Glomerular visceral epithelial cell (primary cell): ENCODE results near the gene TMEM107.
A peak's percentile ranks its signal among the peaks of the same experiment; 100 is the strongest.

Experiments
- DNase-seq: peaks from one replicate; pipeline ENCODE4 v3.0.0-alpha.2; 2016; ENCODE audit errors: extremely low spot score

The TMEM107 gene

DNA sequence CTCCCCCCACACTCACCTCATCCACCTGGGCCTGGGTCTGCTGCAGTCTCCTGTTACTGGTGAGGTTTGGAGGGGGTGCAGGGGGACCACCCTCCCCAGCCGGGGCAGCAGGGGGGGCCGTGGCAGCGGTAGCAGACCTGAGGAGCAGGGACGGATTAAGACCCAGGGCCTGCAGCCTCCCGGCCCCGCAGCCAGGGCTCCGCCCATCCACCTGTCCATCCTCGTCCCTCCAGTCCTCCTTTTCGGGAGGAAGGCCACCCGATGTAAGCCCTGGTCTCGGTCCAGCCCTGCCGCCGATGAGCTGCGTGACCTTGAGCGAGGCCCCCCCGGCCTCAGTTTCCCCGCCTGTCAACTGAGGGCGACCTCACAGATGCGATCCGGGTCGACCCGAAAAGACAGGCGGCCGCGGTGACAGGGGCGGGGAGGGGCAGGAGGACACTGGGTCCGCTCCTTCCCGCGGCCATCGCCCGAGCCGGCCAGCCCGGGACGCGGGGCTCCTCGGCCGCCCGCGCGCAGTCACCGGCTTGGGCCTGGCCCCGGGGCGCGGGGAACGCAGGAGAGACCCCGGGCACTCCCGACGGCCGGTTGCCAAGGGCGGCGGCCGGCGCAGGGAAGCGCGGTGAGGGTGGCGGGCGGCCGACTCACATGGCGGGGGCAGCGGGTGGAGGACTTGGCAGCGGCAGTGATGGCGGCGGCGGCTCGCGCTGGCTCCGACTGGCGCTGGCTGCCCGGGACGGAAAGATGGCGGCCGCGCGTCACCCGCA, 13.8 kb downstream of the TMEM107 start, which contains the start of gene VAMP2:
VAMP2 (minus strand) TSS at position 716 of the 764 bp plus-strand sequence; CDS start at position 647, 69 bp downstream.
- peak; percentile 65 for DNase-seq

GRCh38 chr17:8161289-8162232, 14.6 kb downstream of the TMEM107 start:
- no peak for DNase-seq

DNA sequence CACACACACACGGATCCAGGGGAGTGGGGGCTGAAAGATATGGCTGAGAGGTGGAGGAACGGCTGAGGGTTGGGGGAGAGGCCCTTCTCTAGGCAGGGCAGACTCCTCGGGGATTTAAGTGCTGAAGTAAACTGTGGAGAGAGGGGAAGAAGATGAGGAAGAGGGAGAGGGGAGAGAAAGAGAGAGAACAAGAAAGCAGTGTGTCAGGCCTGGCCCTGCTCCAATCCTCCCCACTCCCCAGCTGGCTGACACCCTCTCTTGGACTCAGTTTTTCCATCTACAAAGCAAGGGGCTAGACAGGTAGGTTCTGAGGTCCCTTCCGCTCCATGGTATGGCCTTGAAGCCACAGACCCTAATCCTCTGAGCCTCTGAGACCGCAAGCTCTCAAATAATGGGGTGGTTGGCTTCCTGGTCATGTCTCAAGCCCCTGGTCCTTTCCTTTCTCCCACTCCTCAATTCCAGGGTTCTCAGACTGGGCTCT, 15.4 kb downstream of the TMEM107 start:
- DNase-seq = no peak

DNA sequence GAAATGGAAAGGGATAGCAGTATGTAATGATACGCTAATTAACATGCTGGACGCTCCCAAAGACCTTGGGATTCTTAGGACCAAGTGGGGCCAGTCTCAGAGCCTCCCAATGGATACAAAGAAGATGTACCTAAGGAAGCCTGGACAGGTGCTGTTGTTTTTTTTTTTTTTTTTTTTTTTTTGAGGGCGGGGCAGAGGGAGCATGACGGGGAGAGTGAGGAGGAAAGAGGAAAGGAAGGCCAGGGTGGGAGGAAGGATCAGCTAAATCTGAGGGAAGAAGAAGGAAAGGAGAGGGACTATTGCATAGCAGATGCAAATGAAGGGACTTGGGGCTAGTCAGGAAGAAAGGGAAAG, 16.0 kb downstream of the TMEM107 start:
- DNase-seq = no peak

DNA sequence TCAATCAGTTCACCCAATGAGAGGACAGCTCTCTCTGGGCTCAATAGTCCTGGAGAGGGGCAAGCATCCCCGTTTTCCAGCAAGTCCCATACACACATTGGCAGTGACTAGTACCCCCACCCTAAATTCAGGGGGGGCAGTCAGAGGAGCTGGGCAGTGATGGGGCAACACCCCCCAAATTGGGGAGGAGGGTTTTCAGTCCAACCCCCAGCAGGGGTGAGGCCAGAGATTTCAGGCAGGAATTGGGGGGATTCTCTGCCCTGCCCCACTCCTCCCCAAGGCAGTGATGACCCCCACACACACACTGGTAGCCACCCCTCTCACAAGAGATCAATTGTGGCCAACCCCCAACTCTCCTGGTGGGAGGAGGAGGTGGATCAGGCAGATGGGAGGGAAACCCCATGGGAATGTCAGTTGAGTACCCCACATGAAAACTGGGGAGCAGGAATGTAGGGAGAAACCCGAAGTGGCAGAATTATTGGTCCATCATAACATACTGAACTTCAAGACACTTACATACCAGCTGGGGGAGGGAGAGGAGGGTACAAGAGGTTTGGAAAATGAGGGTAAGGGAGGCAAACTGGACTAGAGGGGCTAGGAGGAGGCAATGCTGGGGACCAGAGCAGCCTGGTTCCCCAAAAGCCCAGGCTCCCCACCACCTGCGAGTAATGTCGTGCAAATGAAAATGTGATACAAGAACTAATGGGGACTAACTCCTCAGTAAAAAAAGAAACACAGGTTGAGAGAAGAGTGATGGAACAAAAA, 16.5 kb downstream of the TMEM107 start:
- DNase-seq = no peak

GRCh38 chr17:8159032-8159400, 17.2 kb downstream of the TMEM107 start:
- DNase-seq = no peak

DNA sequence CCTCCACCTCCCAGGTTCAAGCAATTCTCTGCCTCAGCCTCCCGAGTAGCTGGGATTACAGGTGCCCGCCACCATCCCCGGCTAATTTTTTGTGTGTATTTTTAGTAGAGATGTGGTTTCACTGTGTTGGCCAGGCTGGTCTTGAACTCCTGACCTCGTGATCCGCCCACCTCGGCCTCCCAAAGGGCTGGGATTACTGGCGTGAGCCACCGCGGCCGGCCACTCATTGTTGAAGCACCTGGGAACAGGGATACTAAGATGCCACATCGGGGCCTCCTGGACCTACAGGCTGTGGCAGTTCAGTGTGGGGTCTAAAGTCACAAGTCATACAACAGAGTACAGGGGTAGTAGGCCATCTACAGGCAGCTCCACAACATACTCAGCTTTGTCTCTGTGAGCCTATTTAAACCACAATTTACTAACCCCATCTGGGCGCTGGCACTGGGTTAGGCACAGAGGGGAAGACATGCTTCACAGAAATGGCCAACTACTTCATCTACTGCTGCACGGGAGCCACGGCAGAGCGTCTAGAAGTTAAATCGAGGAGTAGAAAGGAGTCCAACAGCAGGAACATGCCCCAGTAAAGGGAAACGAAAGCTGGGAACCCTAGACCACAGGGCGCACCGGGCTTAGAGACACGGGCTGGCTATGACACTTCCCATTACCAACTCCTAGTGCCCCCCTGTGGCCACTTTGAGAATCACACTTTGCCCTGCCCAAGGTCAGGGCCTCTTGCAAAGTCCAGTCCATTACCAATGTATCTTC, 17.7 kb downstream of the TMEM107 start:
- DNase-seq = peak; percentile 89

- peak; percentile 100 for DNase-seq
Observed at GRCh38 chr17:8156246-8156992, 19.8 kb downstream of the TMEM107 start.

DNA sequence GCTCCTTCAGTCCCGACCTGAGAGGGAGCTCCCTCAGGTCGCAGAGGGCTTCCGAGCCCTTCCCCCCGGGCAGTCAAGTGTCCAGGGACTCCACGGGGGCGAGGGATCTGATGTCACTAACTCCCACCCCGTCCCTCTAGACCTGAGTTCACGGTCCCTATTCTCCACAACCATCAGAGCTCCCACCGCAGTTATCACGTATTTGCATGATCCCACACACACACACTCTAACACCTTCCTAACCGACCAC, 20.3 kb downstream of the TMEM107 start:
- DNase-seq = no peak

DNA sequence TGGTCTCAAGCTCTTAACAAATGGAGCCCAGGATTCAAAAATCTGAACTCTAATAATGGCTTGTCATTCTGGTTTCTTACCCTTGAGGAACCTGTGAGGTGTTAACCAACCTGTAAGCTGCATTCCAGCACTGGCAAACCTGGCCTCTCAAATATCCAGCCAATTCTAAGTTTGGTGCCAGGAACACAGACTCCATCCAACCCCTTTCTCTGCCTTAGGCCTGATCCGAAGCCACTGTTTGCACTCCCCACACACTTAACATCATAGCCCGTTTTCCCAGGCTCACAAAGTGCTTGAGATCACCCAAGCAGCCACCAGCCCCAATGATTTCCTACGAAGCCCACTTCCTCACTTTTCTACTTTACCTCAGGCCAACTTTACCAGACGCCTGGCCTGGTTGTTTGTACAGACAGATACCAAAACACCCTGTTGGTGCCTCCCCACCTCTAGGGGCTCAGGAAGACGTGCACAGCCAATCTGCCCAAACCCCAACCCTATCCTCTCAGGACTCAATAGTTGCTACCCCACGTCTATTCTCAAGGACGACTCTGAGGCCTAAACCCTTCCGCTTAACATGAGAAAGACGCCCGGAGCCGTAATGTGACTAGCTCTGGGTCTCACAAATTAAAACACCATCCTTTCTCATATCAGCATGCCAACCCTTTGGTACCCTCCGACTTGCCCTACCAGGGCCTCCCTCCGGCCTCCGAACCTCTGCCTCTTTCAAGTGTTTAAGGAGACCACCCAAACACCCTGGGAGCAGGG, 20.8 kb downstream of the TMEM107 start:
- no peak for DNase-seq

GRCh38 chr17:8154608-8155155, 21.5 kb downstream of the TMEM107 start:
- no peak for DNase-seq

DNA sequence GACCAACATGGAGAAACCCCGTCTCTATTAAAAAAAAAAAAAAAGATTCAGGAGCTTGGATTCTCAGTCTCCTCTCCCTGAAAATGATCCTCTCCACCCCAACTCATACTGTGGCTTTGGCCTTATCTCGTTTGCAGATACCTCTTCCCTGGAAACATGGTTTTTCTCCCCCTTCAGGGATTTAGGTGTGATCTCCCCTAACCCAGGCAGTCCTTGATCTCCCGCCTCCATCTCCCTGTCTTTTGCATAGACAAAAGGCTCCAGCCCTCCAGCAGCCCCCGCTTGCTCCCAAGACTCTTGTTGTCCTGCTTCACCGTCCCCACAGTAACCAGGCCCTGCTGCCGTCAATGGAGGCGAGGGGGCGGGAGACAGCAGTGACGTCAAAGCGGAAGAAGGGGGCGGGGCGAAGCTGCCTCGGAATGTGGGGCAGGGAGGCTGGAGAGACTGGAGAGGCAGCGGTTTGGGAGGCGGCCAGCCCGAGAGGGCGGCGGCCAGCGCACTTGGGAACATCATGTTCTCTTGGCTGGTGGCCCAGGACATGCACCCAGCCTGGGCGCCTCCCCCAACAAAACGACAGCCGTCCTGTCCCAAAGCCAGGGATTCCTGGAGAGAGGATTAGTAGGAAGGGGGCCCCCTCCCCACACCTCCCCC, 22.1 kb downstream of the TMEM107 start:
- DNase-seq = peak; percentile 99

GRCh38 chr17:8153525-8153956, 22.6 kb downstream of the TMEM107 start:
- DNase-seq = peak; percentile 99

DNA sequence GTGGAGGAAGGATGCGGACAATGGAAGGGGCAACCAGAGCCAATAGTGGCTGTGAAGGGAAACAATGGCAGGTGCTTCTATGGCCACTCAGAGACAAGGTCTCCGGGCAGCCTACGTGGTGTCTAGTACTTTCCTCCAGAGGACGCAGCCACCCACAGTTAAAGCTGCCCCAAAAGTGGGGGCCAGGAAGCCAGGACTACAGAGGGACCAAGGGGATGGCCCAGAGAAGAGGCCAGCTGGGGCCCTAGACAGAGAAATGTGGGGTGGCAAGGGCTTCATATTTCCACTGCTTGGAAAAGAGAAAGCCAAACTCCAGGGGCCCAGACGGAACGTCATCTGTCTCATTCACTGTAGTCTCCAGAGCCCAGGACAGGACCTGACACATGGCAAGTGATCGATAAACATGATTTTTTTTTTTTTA, 23.1 kb downstream of the TMEM107 start:
- DNase-seq = no peak

- peak; percentile 95 for DNase-seq
Observed at GRCh38 chr17:8152112-8152775, 23.9 kb downstream of the TMEM107 start, which contains the start of gene PER1. Gene PER1 (minus strand): TSS chr17:8152404. CDS start chr17:8150706, 1,698 bp downstream.

GRCh38 chr17:8151641-8152111, 24.5 kb downstream of the TMEM107 start:
- DNase-seq = peak; percentile 50

DNA sequence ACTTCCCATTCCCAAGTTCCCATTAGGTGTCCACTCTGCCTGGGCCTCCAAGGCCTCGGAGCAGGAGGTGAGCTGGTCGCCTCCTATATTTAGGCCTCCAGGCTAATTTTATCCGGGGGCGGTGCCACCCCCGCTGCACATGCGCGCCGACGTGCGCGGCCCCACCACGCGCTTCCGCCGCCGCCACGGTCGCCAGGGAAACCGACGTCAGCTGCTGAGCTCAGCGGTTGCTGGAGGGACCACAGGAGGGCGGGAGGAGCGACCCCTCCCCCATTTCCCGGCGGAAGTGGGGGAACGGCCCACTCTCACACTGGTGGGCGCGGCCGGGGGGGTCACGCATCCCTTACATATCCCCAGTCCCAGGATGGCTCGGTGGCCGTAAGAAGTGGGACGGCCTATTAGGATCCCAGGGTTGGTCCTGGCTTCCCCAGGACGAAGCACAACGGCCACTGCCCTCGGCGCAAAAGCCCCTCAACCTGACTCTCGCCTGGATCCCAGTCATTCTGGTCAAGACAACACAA, 25.0 kb downstream of the TMEM107 start:
- peak; percentile 76 for DNase-seq
